Left colon (tissue), 2 donors: ENCODE results near the gene ZNF846. TPM values are rescaled to one million over a fixed set of nuclear protein-coding genes. Genes with fewer than 3 reads are reported as not detected.

Experiments
- ATAC-seq: fragments of 200-7000 bp; cut with Tn5 transposase; one replicate; pipeline ENCODE4 v1.9.1; 2020; ENCODE audit warnings: mild to moderate bottlenecking, moderate library complexity
- DNase-seq, 2 donors: peaks; one replicate each; pipeline ENCODE4 v3.0.0-alpha.2; 2020
- intact Hi-C, 2 donors: fragments of 100-400 bp; cut with DNase I in 1 of 2; cut with micrococcal nuclease in 1 of 2; formaldehyde crosslinking; loops; one replicate each; pipeline versions ENCODE4 v1.11.2 to v1.14.0; 2022; cut with DNase I, micrococcal nuclease
- total RNA-seq, 2 donors: library from RNA; stranded (reverse); fragmentation: NEBNext Ultra II Directional; extraction: Animal tissue kit (Norgen Biotek cat#: 25700); gene quantifications; one replicate each; pipeline ENCODE4 v1.2.1, GENCODE V29; 2021
- donor health status: DM: no; HTN: no; CAD: no.
- donor health status: DM: yes; HTN: yes; CAD: no.

Gene ZNF846
- total RNA-seq, 2 donors from 2014 or later = 10.2 to 11.9 TPM

DNA sequence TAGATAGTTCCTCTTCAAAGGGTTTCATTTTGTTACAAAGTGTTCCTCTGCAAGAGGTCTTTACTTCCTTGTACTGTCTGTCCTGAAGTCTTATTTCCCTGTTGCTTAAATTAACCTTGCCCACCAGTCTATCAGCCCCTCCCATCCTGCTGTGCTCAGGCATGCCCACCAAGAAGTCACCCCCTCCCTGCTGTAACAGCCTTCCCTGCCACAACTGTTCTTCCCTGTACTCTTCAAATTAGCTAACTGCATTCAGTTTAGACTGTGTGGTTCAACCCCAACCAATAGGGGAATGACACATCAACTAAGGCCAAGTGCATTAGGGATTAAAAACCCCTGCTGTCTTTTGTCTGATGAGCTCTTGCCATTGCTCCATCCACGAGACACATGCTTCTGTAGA lies 59.2 kb downstream of the ZNF846 start:
- ATAC-seq (no peak), DNase-seq (no peak)
- intact Hi-C loops = no loop called here

DNA sequence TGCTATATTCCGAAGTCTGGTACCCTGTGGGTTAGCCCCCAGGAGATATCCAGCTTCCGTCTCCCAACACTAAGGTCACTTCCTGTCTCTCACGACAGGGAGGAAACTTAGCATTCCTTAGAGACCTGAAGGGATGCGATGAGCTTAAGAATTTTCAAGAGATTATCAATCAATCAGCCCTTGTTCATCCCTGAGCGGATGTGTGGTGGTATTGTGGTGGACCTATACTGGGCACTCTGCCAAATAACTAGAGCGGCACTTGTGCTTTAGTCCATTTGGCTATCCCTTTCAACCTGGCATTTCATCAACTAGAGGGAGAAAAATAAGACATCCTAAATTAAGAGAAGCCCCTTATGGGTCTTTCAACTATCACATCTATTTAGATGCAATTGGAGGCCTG lies 62.7 kb downstream of the ZNF846 start:
- ATAC-seq = no peak

DNA sequence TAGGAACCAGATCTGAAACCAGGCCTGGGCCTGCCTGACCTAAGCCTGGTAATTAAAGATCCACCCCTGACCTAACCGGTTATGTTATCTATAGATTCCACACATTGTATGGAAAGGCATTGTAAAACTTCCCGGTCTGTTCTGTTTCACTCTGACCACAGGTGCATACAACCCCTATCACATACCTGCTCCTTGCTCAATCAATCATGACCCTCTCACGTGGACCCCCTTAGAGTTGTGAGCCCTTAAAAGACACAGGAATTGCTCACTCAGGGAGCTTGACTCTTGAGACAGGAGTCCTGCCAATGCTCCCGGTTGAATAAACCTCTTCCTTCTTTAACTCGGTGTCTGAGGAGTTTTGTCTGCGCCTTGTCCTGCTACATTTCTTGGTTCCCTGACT lies 66.4 kb downstream of the ZNF846 start:
- no peak for ATAC-seq
- intact Hi-C loops = no loop called here
- DNase-seq = no peak

More for the DNA sequence above, 62.7 kb downstream of the ZNF846 start:
- intact Hi-C loops = no loop called here
- DNase-seq = no peak

Other genes starting within 250 kb of the ZNF846 start
- gene ZNF426, start 230.1 kb downstream of the ZNF846 start, total RNA-seq = 10 to 100 TPM; 10.2 to 10.3 TPM
- 10 to 100 TPM; 17.1 to 22.8 TPM for gene ZNF121, start 184.2 kb downstream of the ZNF846 start, total RNA-seq
- gene ZNF561, start 147.5 kb downstream of the ZNF846 start, total RNA-seq = 10 to 100 TPM; 23.1 to 26.3 TPM
- 10 to 100 TPM; 34.8 to 37.2 TPM for gene ZNF562, start 93.6 kb downstream of the ZNF846 start, total RNA-seq
- gene FBXL12, start 50.3 kb upstream of the ZNF846 start, total RNA-seq = 10 to 100 TPM; 26.5 to 31.1 TPM
- gene UBL5, start 59.2 kb upstream of the ZNF846 start, total RNA-seq = 100 to 1,000 TPM; 280 to 315 TPM
- gene PIN1, start 66.6 kb upstream of the ZNF846 start, total RNA-seq = 10 to 100 TPM; 44.3 to 48.2 TPM
- gene OLFM2, start 167.8 kb upstream of the ZNF846 start, total RNA-seq = 1 to 10 TPM; 1.6 to 1.9 TPM
- gene COL5A3, start 241.8 kb upstream of the ZNF846 start, total RNA-seq = 1 to 10 TPM; 2.9 to 4.0 TPM
- gene RDH8, start 244.7 kb upstream of the ZNF846 start, total RNA-seq = not detected